LNCaP clone FGC (cell line): ENCODE data around the gene C2orf81.

Source experiments
- DNase-seq: peaks from one replicate; pipeline ENCODE4 v3.0.0-alpha.2; 2011; ENCODE audit warnings: low read depth
- H3K4me3 ChIP-seq: 2 replicates; pipeline ENCODE4 v1.5.1; 2011; ENCODE audit warnings: mild to moderate bottlenecking, low read depth, low read length, control low read depth
- TF ChIP-seq, protein P1 (sequence below): IDR thresholded peaks from 2 replicates; pipeline ENCODE4 v1.5.1; 2012; ENCODE audit warnings: mild to moderate bottlenecking; ENCODE audit not compliant: control insufficient read depth, insufficient read depth; ENCODE audit errors: extremely low read depth

The C2orf81 gene

DNA sequence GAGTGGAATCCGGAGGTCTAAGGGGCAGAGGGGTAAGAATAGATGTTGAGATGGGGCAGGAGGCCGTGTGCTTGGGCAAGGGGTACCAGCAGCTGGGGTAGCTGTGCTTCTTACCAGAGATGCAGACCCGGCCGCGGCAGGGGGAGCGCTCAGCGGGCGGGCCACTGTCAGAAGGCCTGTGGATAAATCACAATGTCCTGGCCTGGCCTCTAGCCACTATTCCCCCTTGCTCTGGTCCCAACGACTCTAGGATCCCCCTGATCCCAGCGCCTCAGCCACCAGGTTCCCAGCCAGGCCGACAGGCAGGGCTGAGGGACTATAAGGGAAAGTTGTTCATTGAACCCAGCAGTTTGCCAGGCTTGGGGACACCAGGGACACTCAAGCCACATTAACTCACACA lies 9.1 kb upstream of the C2orf81 start:
- no peak for DNase-seq
- TF ChIP-seq, protein P1, sequence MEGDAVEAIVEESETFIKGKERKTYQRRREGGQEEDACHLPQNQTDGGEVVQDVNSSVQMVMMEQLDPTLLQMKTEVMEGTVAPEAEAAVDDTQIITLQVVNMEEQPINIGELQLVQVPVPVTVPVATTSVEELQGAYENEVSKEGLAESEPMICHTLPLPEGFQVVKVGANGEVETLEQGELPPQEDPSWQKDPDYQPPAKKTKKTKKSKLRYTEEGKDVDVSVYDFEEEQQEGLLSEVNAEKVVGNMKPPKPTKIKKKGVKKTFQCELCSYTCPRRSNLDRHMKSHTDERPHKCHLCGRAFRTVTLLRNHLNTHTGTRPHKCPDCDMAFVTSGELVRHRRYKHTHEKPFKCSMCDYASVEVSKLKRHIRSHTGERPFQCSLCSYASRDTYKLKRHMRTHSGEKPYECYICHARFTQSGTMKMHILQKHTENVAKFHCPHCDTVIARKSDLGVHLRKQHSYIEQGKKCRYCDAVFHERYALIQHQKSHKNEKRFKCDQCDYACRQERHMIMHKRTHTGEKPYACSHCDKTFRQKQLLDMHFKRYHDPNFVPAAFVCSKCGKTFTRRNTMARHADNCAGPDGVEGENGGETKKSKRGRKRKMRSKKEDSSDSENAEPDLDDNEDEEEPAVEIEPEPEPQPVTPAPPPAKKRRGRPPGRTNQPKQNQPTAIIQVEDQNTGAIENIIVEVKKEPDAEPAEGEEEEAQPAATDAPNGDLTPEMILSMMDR: no peak
- H3K4me3 ChIP-seq: no peak overlapping the region

DNA sequence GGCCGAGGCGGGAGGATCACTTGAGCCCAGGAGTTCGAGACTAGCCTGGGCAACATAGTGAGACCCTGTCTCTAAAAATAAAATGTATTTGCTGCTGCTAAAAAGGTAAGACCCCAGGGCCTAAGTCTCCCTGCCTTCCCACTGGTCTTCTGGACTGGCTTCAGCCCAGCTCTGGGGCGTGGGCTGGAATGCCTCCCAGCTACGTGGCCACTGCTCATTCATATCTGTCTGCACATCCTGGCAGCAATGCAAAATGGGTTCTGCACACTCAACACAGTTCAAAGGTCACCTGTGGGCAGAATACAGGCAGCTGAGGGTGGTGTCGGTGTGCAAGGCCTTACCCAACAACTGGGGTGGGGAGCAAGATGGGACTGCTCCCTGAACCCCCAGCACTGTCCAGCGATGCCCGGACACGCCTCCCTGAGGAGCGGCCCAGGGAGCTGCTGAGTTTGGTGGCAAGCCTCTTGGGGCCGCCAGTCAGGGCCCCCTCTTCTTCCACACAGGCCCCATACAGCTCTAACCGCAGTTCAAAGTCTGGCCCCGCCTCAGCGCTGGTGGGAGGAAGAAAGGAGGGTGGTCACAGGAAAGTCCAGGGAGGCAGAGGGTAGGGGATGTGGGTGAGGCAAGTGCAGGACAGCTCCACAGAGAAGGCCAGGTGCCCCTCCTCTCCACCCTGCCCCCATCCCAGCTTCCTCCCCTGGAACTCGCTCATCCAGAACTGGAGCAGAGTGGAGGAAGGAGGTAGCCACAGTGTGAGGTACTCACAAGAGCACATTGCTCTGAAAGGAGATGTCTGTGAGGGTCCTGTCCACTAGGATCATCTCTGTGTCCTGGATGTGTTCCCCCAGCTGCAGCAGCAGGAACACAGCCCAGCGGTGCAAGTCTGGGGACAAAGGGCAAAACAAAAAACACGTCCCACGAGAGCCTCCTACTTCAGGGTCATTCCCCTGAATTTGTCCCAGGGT lies 8.3 kb upstream of the C2orf81 start:
- H3K4me3 ChIP-seq: no peak overlapping the region
- no peak for DNase-seq
- TF ChIP-seq, protein P1: no peak

DNA sequence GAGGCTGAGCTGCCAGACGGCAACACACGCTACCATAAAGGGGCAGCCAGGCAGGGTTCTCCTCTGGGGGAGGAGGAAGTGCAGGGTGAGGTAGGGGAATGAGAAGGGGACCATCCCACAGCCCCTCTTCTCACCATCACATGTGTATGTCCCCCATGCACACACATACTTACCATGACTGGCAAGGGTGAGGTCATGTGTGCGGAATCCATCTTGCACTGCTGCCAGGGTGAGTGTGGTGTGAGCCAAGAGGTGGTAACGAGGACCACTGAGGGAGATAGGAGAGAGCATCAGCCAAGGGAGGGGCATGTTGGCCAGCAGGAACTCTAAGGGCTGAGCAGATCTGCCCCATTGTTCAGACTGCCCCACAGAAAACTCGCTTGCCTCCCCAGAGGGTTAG lies 7.3 kb upstream of the C2orf81 start:
- H3K4me3 ChIP-seq: no peak overlapping the region
- TF ChIP-seq, protein P1: no peak
- DNase-seq: no peak

DNA sequence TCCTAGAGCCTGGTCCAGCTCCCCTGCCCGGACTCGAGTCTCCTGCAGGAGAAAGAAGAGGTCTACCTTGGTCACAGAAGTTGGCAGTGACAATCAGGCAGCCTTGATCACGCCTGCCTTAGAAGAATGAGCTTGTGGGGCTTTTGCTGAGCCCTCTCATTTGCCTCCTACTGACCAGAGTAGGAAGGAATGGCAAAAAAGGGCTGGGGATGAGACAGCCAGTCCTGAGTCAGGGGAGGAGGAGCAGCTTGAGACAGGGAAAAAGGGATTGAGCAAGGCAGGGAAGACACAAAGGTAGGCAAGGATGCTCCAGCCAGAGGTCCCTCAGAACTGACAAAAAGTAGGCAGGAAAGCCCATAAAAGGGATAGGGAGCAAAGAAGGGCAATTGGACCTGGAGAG lies 6.1 kb upstream of the C2orf81 start:
- TF ChIP-seq, protein P1: no peak
- no peak for DNase-seq
- H3K4me3 ChIP-seq: no peak overlapping the region

DNA sequence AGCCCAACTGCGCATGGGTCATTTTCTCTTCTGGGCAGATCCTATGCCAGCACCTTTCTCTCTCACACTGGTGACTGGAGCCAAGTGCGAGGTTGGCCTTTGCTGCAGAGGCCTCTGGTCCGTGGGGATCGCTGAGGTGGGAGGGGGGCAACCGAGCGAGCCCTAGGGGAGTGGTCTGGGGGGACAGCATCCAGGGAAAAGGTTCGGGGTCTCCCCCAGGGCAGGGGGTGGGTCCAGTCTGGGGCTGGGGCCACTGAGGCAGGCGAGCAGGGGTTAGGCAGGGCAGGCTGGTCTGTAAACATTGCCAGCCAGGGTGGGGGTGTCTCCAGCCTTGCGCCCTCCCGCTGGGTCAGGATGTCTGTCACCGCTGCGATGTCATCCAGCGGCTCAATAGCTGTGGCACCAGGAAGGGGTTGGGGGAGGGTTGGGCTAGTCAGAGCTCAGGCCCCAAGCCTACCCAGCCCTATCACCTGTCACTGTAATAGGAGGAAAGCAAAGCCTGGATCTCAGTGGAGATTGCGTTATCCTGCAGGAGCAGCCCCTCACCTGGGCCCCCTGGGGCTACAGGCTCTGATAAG lies 4.9 kb upstream of the C2orf81 start:
- H3K4me3 ChIP-seq: no peak overlapping the region
- DNase-seq: no peak
- TF ChIP-seq, protein P1: no peak

DNA sequence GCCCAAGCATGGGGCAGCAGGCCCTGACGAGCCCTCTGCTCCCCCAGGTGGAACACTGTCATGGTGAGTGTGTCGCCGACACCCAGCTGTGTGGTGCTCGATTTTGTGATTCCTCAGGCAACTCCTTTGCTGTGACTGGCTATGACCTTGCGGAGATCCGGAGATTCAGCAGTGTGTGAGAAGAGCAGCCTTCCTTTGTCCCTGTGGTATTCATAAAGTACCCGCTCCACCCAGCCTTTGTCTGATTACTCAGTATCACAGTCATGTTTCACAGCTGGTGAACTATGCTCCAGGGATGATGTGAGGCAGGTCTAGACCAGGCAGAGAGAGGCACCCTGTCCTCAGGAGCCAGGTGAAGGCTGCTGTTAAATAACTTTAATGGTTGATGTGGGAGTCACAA lies 4.1 kb upstream of the C2orf81 start:
- DNase-seq: no peak
- TF ChIP-seq, protein P1: no peak
- no peak overlapping the region for H3K4me3 ChIP-seq
